Neutrophil (primary cell): ENCODE measurements around the gene GRB14.

Experiments used
- H3K27ac ChIP-seq: fragments of 200-600 bp; sonication (generic); 2 replicates; pipeline ENCODE4 v1.5.1; 2016; ENCODE audit warnings: mild to moderate bottlenecking, moderate library complexity
- H3K27me3 ChIP-seq: fragments of 200-600 bp; sonication (generic); 2 replicates; pipeline ENCODE4 v1.6.0; 2016; ENCODE audit warnings: mild to moderate bottlenecking
- H3K36me3 ChIP-seq: fragments of 200-600 bp; sonication (generic); 2 replicates; pipeline ENCODE4 v1.5.1; 2017
- H3K4me1 ChIP-seq, 2 experiments: fragments of 200-600 bp in 1 of 2; sonication (generic) in 1 of 2; 1 replicate in 1 of 2; 2 replicates in 1 of 2; pipeline versions ENCODE4 v1.5.1 to v1.6.1; 2013 to 2016; ENCODE audit warnings: low read depth in 1 of 2, low read length in 1 of 2, mild to moderate bottlenecking in 1 of 2, moderate library complexity in 1 of 2; ENCODE audit not compliant: control insufficient read depth in 1 of 2, insufficient read depth in 1 of 2
- H3K4me3 ChIP-seq, 2 experiments: fragments of 200-600 bp in 1 of 2; sonication (generic) in 1 of 2; 1 replicate in 1 of 2; 2 replicates in 1 of 2; pipeline ENCODE4 v1.5.1; 2013 to 2016; ENCODE audit warnings: low read depth in 1 of 2, low read length in 1 of 2, mild to moderate bottlenecking in 1 of 2, moderate library complexity in 1 of 2
- H3K9me3 ChIP-seq: fragments of 200-600 bp; sonication (generic); 2 replicates; pipeline ENCODE4 v1.5.1; 2016
- CTCF ChIP-seq: fragments of 200-600 bp; sonication (generic); IDR thresholded peaks from 2 replicates; pipeline ENCODE4 v1.5.1; 2016; ENCODE audit warnings: antibody characterized with exemption

Gene GRB14

DNA sequence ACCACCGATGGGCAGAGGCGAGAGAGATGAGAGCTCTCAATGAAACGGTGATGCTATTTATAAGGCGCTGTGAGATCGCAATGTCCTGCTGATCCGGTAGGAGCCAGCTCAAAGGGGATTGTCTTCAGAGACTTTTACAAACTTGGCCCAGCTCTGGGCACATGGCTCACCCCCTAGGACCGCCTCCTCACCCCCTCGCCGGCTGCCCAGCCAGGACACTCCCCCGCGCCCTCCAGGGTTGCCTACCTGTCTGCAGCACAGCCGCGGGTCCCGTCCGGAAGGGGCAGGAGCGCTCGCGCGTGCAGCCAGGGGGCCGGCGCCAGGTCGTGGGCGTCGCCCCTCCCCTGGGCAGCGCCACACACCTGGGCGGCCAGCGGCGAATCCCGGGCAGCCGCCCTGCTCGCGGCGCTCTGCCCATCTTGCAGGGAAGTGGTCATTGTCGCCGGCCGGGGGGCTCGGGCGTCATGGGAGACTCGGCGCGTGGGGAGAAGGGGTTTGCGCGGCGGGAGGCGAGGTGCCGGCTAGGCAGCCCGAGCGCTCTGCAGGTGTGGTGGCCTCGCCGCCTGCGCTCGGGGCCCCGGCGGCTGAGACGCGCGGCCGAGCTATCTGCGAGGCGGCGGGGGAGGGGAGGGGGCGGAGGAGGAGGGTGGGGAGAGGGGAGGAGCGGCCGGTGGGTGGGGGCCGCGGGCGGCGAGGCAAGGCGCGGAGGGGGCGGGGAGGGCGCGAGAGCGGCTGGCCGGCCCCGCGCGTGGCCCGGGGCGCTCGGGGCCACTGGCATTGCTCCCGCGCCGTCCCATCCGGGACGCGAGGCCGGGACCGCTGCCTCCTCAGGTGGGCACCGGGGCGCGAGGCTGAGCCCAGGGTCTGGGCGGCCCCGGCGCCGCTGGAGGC lies at the start of gene GRB14:
TSS of gene GRB14 (minus strand) at position 610 of the 891 bp plus-strand sequence. CDS start at position 437, 173 bp downstream.
- Histone ChIP-seq H3K9me3 (no peaks in the 10 kb centered on the region), H3K27me3 (peaks cover 64% of the 10 kb centered on the region), H3K27ac (no peak within 1 kb of the TSS), H3K4me3 (no peak within 1 kb of the TSS), H3K4me1 (peaks cover 0 to 3% of the 10 kb centered on the region in 2 experiments), H3K36me3 (no peaks in the 10 kb centered on the region)
- TF ChIP-seq CTCF: no peak

GRCh38 chr2:164669291-164669690 lies 48.0 kb upstream of the GRB14 start:
- H3K4me3 ChIP-seq: no peak overlapping the region
- H3K27me3 ChIP-seq: no peaks in the 10 kb centered on the region
- no peak for TF ChIP-seq CTCF
- H3K4me1 ChIP-seq: no peaks in the 10 kb centered on the region
- no peaks in the 10 kb centered on the region for H3K9me3 ChIP-seq
- H3K27ac ChIP-seq: no peak overlapping the region
- H3K36me3 ChIP-seq: no peaks in the 10 kb centered on the region

DNA sequence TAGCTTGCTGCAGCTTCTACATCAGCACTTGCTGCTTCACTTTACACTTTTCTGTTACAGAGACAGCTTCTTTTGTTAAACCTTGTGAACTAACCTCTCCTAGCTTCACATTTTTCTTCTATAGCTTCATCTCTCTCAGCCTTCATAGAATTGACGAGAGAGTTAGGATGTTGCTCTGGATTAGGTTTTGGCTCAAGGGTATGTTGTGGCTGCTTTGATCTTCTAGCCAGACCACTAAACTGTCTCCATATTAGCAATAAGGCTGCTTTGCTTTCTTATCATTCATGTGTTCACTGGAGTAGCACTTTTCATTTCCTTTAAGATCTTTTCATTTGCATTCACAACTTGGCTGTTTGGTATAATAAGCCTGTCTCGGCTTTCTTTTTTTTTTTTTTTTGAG lies 46.3 kb upstream of the GRB14 start:
- H3K4me3 ChIP-seq: no peak overlapping the region
- H3K9me3 ChIP-seq: no peaks in the 10 kb centered on the region
- no peaks in the 10 kb centered on the region for H3K27me3 ChIP-seq
- H3K4me1 ChIP-seq: no peaks in the 10 kb centered on the region
- no peak overlapping the region for H3K27ac ChIP-seq
- no peaks in the 10 kb centered on the region for H3K36me3 ChIP-seq
- no peak for TF ChIP-seq CTCF

DNA sequence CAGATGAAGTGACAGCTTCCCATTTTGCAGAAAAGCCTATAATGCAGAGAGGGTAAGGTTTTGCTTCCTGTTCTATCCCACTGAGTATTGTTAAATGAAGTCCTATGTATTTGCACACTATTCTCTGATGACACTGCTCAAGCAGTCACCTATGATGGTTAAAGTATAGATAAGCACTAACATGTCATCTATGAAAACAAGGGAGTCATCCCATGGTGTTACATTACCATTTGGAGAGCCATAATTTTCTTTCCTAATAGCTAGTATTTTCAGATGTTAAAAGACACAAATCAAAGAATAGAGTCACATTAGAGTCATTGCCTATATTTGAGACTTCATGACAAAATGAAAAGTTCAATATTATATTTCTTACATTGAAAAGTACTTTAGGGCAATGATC lies 42.8 kb upstream of the GRB14 start:
- H3K27me3 ChIP-seq: no peaks in the 10 kb centered on the region
- TF ChIP-seq CTCF: no peak
- no peak overlapping the region for H3K4me3 ChIP-seq
- no peak overlapping the region for H3K27ac ChIP-seq
- H3K4me1 ChIP-seq: no peaks in the 10 kb centered on the region
- H3K9me3 ChIP-seq: no peaks in the 10 kb centered on the region
- H3K36me3 ChIP-seq: no peaks in the 10 kb centered on the region

- Histone ChIP-seq H3K27me3 (no peaks in the 10 kb centered on the region), H3K27ac (no peak overlapping the region), H3K4me3 (no peak overlapping the region), H3K36me3 (no peaks in the 10 kb centered on the region), H3K4me1 (no peaks in the 10 kb centered on the region), H3K9me3 (no peaks in the 10 kb centered on the region)
- no peak for TF ChIP-seq CTCF
Observed at GRCh38 chr2:164662868-164663631, 41.8 kb upstream of the GRB14 start.
